GM18508 (cell line): Measurements from ENCODE around the gene HYAL3.
"Not testable (repeated sequence)": the region's sequence is repeated elsewhere in the genome, so short reads cannot be mapped to it uniquely, and the experiment has no call there.

Experiments used
- ATAC-seq: cut with Tn5 transposase; IDR thresholded peaks from one replicate; pipeline ENCODE4 v1.9.1; 2021; ENCODE audit warnings: moderate number of reproducible peaks; ENCODE audit not compliant: insufficient read depth, unreplicated experiment

HYAL3 gene

GRCh38 chr3:50293079-50293801 lies 6.0 kb downstream of the HYAL3 start:
- ATAC-seq = no peak

- peak; percentile 76 for ATAC-seq
Measured at GRCh38 chr3:50292159-50293078, 6.8 kb downstream of the HYAL3 start, which contains the start of gene IFRD2. Gene IFRD2, minus strand, starts transcription at chr3:50292429. Its CDS starts 155 bp downstream, at chr3:50292274.

DNA sequence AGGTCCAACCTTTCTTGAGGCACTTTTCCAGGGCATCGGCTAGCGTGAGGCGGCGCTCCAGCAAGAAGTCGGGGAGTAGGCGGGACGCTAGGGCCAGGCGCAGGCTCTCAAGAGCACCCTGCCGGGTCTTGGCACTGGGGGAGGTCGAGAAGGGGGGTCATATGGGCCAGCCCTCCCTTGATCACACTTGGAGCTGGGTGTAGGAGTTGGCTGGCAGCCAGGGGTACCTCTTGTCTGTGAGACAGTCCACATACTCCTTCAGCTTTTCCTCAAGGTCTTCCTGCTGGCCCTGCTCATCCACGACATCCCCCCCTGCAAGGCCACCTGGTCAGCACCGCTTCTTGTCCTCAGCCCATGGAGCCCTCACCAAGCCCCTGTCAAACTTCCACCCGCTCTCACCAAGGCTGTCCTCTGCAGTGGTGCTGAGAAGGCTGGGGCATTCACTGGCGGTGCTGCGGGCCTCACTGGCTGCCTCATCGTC lies 9.0 kb downstream of the HYAL3 start:
- no peak for ATAC-seq

GRCh38 chr3:50289130-50289529 lies 10.1 kb downstream of the HYAL3 start:
- ATAC-seq = no peak

DNA sequence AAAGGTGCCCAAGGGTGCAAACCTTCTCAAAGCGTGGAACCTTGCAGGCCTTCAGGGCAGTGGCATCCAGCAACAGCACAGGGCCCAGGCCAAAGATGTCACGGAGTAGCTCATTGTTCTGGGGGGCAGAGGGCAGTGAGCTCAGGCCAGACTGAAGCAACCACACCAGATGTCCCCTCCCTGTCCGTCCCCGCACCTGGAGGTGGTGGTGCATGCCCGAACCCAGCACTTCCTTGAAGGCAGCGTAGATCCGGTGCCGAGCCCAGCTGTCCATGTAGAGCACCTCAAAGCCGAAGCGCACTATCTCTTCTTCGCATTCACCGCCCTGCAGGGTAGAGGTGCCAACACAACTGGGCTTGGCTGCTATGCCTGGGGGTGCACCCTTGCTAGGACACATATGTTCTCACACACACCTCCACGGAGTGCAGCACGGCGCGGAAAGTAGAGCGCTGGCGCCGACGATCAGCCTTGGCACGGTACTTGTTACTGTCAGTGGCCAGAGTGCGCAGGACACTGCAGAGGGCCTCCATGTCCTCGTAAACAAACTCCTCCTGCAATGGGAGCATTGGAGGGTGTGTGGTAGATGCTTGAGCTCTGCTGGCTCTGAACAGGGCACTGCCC lies 10.7 kb downstream of the HYAL3 start:
- ATAC-seq = no peak

DNA sequence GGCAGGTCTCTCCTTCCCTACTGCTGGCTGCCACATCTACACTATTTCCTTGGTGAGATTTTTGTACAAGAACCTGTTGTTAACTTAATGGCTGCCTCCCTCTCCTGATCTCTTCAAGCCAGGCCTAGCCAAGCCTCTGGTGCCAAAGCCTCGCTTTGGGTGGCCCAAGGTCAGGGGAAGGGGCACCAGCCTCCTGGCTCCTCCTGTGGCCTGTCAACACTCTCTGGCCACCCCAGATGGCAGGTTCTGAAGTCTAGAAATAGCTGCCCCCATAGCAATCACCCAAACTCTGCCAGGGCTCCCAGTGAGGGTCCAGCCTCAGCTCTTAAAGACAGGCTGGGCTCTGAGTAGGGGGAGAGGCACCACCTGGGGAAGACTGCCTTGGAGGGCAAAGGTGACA lies 11.9 kb downstream of the HYAL3 start:
- ATAC-seq = no peak

GRCh38 chr3:50286322-50287227 lies 12.6 kb downstream of the HYAL3 start:
- ATAC-seq = no peak

DNA sequence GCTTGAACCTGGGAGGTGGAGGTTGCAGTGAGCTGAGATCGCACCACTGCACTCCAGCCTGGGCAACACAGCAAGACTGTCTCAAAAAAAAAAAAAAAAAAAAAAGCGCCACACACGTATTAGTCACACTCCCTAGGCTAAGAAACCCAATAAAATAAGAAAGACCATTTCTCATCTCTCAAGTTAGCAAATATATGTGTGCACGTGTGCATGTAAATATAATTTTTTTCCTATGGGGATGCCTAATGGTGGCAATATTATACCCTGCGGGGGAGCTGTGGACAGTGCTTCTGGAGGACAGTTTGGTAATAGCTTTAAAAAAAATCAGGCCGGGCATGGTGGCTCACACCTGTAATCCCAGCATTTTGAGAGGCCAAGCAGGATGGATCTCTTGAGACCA lies 15.1 kb downstream of the HYAL3 start:
- not testable (repeated sequence) for ATAC-seq

DNA sequence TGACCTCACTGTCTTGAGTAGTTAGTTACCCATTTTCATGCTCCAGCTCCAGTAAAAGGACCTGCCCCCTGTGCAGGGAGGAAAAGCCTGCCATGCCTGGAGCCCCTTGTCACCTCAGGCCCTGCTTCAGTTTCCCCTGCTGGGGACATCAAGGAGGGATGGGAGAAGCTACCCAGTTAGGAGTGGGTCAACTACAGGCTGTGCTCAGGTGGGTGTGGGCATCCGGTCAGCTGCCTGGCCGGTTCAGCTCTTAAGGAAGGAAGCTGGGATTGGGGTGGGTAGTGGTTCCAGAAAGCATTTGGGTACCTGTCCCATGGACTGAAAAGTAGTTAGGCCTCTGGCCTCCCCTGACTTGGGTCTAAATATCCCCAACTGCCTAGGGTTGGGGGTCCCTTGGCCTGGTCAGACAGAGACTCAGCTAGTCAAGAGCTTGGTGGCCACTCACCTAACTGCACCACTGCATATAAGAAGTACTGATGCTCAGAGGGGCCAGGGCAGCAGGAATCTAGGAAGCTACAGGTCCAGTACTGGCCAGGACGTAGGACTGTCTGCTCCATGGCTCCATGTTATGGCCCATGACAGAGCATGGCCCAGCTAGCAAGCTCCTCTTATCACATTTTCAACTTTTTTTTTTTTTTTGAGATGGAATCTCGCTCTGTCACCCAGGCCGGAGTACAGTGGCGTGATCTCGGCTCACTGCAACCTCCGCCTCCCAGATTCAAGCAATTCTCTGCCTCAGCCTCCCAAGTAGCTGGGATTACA lies 19.8 kb downstream of the HYAL3 start:
- no peak for ATAC-seq

- no peak for ATAC-seq
Measured at GRCh38 chr3:50278880-50279224, 20.4 kb downstream of the HYAL3 start, which contains the start of gene LSMEM2. Gene LSMEM2, plus strand, starts transcription at chr3:50279087. Its CDS starts 27 bp downstream, at chr3:50279114.

DNA sequence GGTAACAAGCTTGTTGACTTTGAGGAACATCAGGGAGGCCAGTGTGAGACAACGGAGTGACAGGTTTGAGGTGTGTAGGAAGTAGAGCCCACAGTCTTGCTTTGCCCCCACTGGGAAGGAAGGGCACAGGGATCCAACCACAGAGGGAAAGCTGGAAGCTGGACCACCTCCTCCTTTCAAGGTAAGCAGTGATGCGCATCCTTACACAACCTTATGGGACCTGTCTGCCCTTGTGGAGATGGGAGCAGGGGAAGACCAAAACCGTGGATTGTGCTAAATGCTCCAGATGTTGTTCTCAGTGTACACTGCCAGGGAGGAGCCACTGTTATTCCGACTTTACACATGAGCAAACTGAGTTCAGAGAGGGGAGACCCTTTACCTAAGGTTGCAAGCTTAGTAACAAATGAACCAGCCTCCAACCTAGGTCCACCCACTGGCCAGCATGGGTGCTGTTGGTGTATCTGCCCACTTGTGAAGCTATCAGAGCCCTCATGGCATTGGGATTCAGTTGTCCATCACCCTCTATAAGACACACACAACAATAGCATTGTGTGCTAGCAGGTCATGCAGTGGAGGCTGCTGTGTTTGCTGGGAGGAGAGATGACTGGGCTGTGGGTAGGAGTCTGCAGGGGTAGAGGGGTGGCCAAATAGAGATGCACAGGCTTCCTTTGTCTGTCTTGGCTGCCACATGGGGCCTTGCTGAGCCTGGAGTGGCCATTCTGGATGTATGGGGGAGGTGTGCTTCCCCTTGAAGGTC lies 20.9 kb downstream of the HYAL3 start:
- ATAC-seq = no peak

- ATAC-seq = no peak
Measured at GRCh38 chr3:50276762-50277101, 22.5 kb downstream of the HYAL3 start.

GRCh38 chr3:50275996-50276761 lies 23.0 kb downstream of the HYAL3 start:
- ATAC-seq = no peak

DNA sequence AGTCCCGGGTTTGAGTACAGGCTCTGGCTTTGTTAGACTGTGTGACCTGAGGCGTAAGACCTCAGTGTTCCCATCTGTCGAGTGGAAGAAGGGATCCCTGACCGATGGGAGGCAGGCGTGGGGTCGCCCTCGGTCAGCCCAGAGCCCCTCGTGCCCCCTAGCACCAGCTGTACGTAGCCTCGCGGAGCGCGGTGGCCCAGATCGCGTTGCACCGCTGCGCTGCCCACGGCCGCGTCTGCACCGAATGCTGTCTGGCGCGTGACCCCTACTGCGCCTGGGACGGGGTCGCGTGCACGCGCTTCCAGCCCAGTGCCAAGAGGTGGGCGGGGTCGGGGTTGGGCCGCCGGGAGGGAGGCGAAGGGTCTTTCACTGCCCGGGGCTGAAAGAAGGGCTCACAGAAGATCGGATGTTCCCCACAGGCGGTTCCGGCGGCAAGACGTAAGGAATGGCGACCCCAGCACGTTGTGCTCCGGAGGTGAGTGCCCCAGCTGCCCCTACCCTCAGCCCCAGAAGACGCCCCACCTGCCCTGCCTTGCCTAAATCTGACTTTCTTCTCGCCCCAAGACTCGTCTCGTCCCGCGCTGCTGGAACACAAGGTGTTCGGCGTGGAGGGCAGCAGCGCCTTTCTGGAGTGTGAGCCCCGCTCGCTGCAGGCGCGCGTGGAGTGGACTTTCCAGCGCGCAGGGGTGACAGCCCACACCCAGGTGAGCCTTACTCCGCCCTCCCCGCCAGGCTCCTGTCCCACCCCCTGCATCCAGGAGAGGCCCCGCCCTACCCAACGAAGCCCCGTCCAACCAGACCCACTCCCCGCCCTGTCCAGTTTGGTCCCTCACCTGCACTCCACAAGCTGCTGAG lies 23.8 kb downstream of the HYAL3 start:
- ATAC-seq = no peak

DNA sequence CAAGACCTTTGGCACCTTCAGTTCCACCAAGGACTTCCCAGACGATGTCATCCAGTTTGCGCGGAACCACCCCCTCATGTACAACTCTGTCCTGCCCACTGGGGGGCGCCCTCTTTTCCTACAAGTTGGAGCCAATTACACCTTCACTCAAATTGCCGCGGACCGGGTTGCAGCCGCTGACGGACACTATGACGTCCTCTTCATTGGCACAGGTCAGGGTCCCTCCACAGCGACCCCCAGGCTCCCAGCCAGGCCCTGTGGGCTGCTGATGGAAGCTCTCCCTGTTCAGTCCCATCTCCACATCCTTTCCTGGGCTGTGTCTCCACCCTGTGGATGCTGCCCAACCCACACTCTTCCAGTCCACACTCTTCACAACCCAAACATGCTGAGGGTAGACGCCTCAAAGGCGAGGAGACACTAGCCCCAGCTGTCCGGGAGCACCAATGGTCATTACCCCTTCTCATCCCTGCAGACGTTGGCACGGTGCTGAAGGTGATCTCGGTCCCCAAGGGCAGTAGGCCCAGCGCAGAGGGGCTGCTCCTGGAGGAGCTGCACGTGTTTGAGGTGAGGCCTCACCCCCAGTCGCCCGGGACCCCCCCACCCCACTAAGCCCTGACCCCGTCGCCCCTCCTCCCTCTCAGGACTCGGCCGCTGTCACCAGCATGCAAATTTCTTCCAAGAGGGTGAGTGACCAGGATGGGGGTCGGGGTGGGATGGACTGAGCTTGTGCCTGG lies 24.7 kb downstream of the HYAL3 start:
- no peak for ATAC-seq

GRCh38 chr3:50273689-50274065 lies 25.5 kb downstream of the HYAL3 start:
- ATAC-seq = no peak
